ENCODE data around the gene SAPCD2. TPM values are rescaled to one million over a fixed set of nuclear protein-coding genes. Genes with fewer than 3 reads are reported as not detected.

SAPCD2 gene
- total RNA-seq, 2 experiments from 2014 or later, result 26.8 to 27.0 TPM

- Mint-ChIP-seq H3K4me1 (peaks cover 6% of the 10 kb centered on the region), H3K27ac (no peak overlapping the region), H3K36me3 (ENCODE audit: low read depth) (peaks cover 7% of the 10 kb centered on the region), H3K9me3 (no peaks in the 10 kb centered on the region), H3K27me3 (no peaks in the 10 kb centered on the region), H3K4me3 (no peak overlapping the region)
- ChIA-PET POLR2A (no interaction called here), CTCF (interaction anchor here (0.9 to 2.3 kb wide), 3 partner anchors 9 to 27 kb away, joined by 3 to 11 read pairs (median 5); no protein-coding TSS in a partner anchor)
- DNase-seq, result no peak
Measured at GRCh38 chr9:137019891-137020683, 50.3 kb downstream of the SAPCD2 start.

GRCh38 chr9:137018761-137019559 lies 51.4 kb downstream of the SAPCD2 start:
- no peak for DNase-seq
- no peaks in the 10 kb centered on the region for H3K9me3 Mint-ChIP-seq
- H3K27me3 Mint-ChIP-seq, result no peaks in the 10 kb centered on the region
- POLR2A ChIA-PET, result interaction anchor here (2.5 kb wide), 1 partner anchor 27 kb away, joined by 7 read pairs; the partner anchor contains the start of gene PAXX
- H3K27ac Mint-ChIP-seq, result no peak overlapping the region
- CTCF ChIA-PET, result interaction anchor here (1.3 to 2.3 kb wide), 2 partner anchors 11 to 16 kb away, joined by 3 to 11 read pairs; no protein-coding TSS in a partner anchor
- peaks cover 9% of the 10 kb centered on the region for H3K36me3 Mint-ChIP-seq (ENCODE audit: low read depth)
- H3K4me1 Mint-ChIP-seq, result peaks cover 6% of the 10 kb centered on the region
- no peak overlapping the region for H3K4me3 Mint-ChIP-seq

- no peak for DNase-seq
- peaks cover 6% of the 10 kb centered on the region for H3K4me1 Mint-ChIP-seq
Measured at GRCh38 chr9:137017791-137018497, 52.4 kb downstream of the SAPCD2 start.

GRCh38 chr9:137017071-137017470 lies 53.3 kb downstream of the SAPCD2 start:
- H3K27me3 Mint-ChIP-seq, result no peaks in the 10 kb centered on the region

More at GRCh38 chr9:137017791-137018497, 52.4 kb downstream of the SAPCD2 start:
- Mint-ChIP-seq H3K9me3 (no peaks in the 10 kb centered on the region), H3K27ac (no peak overlapping the region), H3K36me3 (ENCODE audit: low read depth) (peaks cover 9% of the 10 kb centered on the region), H3K27me3 (no peaks in the 10 kb centered on the region), H3K4me3 (no peak overlapping the region)
- CTCF ChIA-PET, result no interaction called here
- POLR2A ChIA-PET, result interaction anchor here (2.5 kb wide), 1 partner anchor 26 kb away, joined by 7 read pairs; the partner anchor contains the start of gene PAXX

GRCh38 chr9:137016436-137016835 lies 53.9 kb downstream of the SAPCD2 start:
- Mint-ChIP-seq H3K27ac (no peak overlapping the region), H3K27me3 (no peaks in the 10 kb centered on the region), H3K4me1 (peaks cover 3% of the 10 kb centered on the region), H3K9me3 (no peaks in the 10 kb centered on the region), H3K4me3 (no peak overlapping the region), H3K36me3 (ENCODE audit: low read depth) (peaks cover 10% of the 10 kb centered on the region)
- POLR2A ChIA-PET, result interaction anchor here (2.5 kb wide), 1 partner anchor 25 kb away, joined by 7 read pairs; the partner anchor contains the start of gene PAXX
- DNase-seq, result no peak
- CTCF ChIA-PET, result no interaction called here

More at GRCh38 chr9:137017071-137017470, 53.3 kb downstream of the SAPCD2 start:
- DNase-seq, result no peak
- H3K36me3 Mint-ChIP-seq (ENCODE audit: low read depth), result peaks cover 9% of the 10 kb centered on the region
- H3K4me1 Mint-ChIP-seq, result peaks cover 4% of the 10 kb centered on the region
- ChIA-PET POLR2A (interaction anchor here (2.5 kb wide), 1 partner anchor 25 kb away, joined by 7 read pairs; the partner anchor contains the start of gene PAXX), CTCF (no interaction called here)
- no peaks in the 10 kb centered on the region for H3K9me3 Mint-ChIP-seq
- H3K4me3 Mint-ChIP-seq, result no peak overlapping the region
- no peak overlapping the region for H3K27ac Mint-ChIP-seq

- Mint-ChIP-seq H3K9me3 (no peaks in the 10 kb centered on the region), H3K27ac (no peak overlapping the region), H3K27me3 (no peaks in the 10 kb centered on the region), H3K4me3 (no peak overlapping the region), H3K4me1 (peaks cover 3% of the 10 kb centered on the region), H3K36me3 (ENCODE audit: low read depth) (peaks cover 13% of the 10 kb centered on the region)
- ChIA-PET CTCF (no interaction called here), POLR2A (no interaction called here)
- no peak for DNase-seq
Measured at GRCh38 chr9:137015976-137016375, 54.4 kb downstream of the SAPCD2 start.

- DNase-seq, result no peak
- Mint-ChIP-seq H3K27ac (no peak overlapping the region), H3K4me1 (peaks cover 3% of the 10 kb centered on the region), H3K36me3 (ENCODE audit: low read depth) (peaks cover 13% of the 10 kb centered on the region), H3K9me3 (no peaks in the 10 kb centered on the region), H3K27me3 (no peaks in the 10 kb centered on the region), H3K4me3 (no peak overlapping the region)
- POLR2A ChIA-PET, result no interaction called here
- CTCF ChIA-PET, result interaction anchor here (0.9 kb wide), 1 partner anchor 19 kb away, joined by 3 read pairs; no protein-coding TSS in a partner anchor
Measured at GRCh38 chr9:137015540-137015930, 54.8 kb downstream of the SAPCD2 start.

GRCh38 chr9:137014776-137015539 lies 55.4 kb downstream of the SAPCD2 start:
- no peak overlapping the region for H3K27ac Mint-ChIP-seq
- POLR2A ChIA-PET, result interaction anchor here (0.6 kb wide), 1 partner anchor 12 kb away, joined by 3 read pairs; no protein-coding TSS in a partner anchor
- no peak for DNase-seq
- CTCF ChIA-PET, result interaction anchor here (0.9 kb wide), 1 partner anchor 20 kb away, joined by 3 read pairs; no protein-coding TSS in a partner anchor
- no peaks in the 10 kb centered on the region for H3K27me3 Mint-ChIP-seq
- H3K4me1 Mint-ChIP-seq, result peaks cover 3% of the 10 kb centered on the region
- peaks cover 13% of the 10 kb centered on the region for H3K36me3 Mint-ChIP-seq (ENCODE audit: low read depth)
- no peaks in the 10 kb centered on the region for H3K9me3 Mint-ChIP-seq
- no peak overlapping the region for H3K4me3 Mint-ChIP-seq

GRCh38 chr9:137014166-137014565 lies 56.2 kb downstream of the SAPCD2 start:
- no peak overlapping the region for H3K4me3 Mint-ChIP-seq
- ChIA-PET CTCF (no interaction called here), POLR2A (no interaction called here)
- no peak overlapping the region for H3K27ac Mint-ChIP-seq
- no peaks in the 10 kb centered on the region for H3K27me3 Mint-ChIP-seq
- H3K36me3 Mint-ChIP-seq (ENCODE audit: low read depth), result peaks cover 10% of the 10 kb centered on the region
- no peaks in the 10 kb centered on the region for H3K4me1 Mint-ChIP-seq
- H3K9me3 Mint-ChIP-seq, result no peaks in the 10 kb centered on the region
- DNase-seq, result no peak

- POLR2A ChIA-PET, result no interaction called here
- CTCF ChIA-PET, result no interaction called here
Measured at GRCh38 chr9:137013571-137013940, 56.8 kb downstream of the SAPCD2 start.

GRCh38 chr9:137012694-137013570 lies 57.4 kb downstream of the SAPCD2 start:
- CTCF ChIA-PET, result no interaction called here
- POLR2A ChIA-PET, result no interaction called here
- no peak for DNase-seq
- Mint-ChIP-seq H3K27ac (no peak overlapping the region), H3K9me3 (no peaks in the 10 kb centered on the region), H3K36me3 (ENCODE audit: low read depth) (peaks cover 10% of the 10 kb centered on the region), H3K4me3 (no peak overlapping the region), H3K4me1 (no peaks in the 10 kb centered on the region), H3K27me3 (no peaks in the 10 kb centered on the region)

More at GRCh38 chr9:137013571-137013940, 56.8 kb downstream of the SAPCD2 start:
- Mint-ChIP-seq H3K9me3 (no peaks in the 10 kb centered on the region), H3K4me1 (no peaks in the 10 kb centered on the region), H3K27me3 (no peaks in the 10 kb centered on the region), H3K27ac (no peak overlapping the region), H3K36me3 (ENCODE audit: low read depth) (peaks cover 10% of the 10 kb centered on the region), H3K4me3 (no peak overlapping the region)
- DNase-seq, result no peak

All from activated CD4-positive, alpha-beta memory T cell treated with anti-CD3 and anti-CD28 coated beads, Interleukin-2, amount 10 ng/mL, durations not matched to agents 7 days and 5 days (primary cell).